ENCODE data around the gene SLC35E2B. TPM values are rescaled to one million over a fixed set of nuclear protein-coding genes. Genes with fewer than 3 reads are reported as not detected.

The SLC35E2B gene
- total and polyA plus RNA-seq, 11 donors = 12.2 to 29.2 (median 20.1) TPM

DNA sequence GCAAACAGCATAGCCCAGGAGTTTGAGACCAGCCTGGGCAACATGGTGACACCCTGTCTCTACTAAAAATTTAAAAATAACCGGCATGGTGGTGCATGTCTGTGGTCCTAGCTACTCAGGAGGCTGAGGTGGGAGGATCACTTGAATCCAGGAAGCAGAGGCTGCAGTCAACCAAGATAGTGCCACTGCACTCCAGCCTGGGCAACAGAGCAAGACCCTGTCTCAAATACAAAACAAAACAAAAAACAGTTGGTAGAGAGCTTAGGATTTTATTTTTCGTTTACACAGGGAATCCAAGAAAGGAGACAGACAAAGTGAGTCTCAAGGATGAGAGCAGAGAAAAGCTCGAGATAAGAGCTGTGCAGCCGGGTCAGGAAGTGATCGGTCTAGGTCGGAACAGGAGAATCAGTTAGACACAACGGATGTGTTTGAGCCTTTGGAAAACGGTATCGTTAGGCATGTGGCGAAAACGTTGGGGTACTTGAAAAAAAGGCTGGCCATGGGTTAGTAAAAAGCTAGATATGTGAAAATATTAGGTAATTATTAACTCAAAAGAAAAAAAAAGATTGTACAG, 79.0 kb downstream of the SLC35E2B start:
- Histone ChIP-seq H3K4me3 (peak overlapping the region in 8 of 12 donors; percentile 84 to 100 (median 97)), H3K36me3 (peaks cover 0 to 17% (median 7%) of the 10 kb centered on the region in 9 donors), H3K27me3 (no peaks in the 10 kb centered on the region), H3K4me1 (peaks cover 0 to 39% (median 28%) of the 10 kb centered on the region in 12 donors), H3K27ac (peak overlapping the region in 6 of 12 donors; percentile 25 to 100 (median 100)), H3K9me3 (no peaks in the 10 kb centered on the region)
- ATAC-seq (no peak), DNase-seq (peak in 1 of 5 donors; percentile 9)
- intact Hi-C loops (cut with DNase I) = loop anchor here in 5 of 10 donors (2.0 to 10.0 kb wide), 5 partner anchors 17 to 499 kb away; partner anchors contain the start of genes SSU72 (in 3 of the 5), ATAD3A (in 1 of the 5) and C1orf159 (in 1 of the 5)
- no peak for TF ChIP-seq POLR2A (IDR thresholded peaks at IDR 0.05)
- TF ChIP-seq, protein P1, sequence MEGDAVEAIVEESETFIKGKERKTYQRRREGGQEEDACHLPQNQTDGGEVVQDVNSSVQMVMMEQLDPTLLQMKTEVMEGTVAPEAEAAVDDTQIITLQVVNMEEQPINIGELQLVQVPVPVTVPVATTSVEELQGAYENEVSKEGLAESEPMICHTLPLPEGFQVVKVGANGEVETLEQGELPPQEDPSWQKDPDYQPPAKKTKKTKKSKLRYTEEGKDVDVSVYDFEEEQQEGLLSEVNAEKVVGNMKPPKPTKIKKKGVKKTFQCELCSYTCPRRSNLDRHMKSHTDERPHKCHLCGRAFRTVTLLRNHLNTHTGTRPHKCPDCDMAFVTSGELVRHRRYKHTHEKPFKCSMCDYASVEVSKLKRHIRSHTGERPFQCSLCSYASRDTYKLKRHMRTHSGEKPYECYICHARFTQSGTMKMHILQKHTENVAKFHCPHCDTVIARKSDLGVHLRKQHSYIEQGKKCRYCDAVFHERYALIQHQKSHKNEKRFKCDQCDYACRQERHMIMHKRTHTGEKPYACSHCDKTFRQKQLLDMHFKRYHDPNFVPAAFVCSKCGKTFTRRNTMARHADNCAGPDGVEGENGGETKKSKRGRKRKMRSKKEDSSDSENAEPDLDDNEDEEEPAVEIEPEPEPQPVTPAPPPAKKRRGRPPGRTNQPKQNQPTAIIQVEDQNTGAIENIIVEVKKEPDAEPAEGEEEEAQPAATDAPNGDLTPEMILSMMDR (IDR thresholded peaks at IDR 0.05) = no peak
- WGBS, 4 donors = 55 to 61% (median 59%) methylated on average over 11 of the region's 11 CpGs

DNA sequence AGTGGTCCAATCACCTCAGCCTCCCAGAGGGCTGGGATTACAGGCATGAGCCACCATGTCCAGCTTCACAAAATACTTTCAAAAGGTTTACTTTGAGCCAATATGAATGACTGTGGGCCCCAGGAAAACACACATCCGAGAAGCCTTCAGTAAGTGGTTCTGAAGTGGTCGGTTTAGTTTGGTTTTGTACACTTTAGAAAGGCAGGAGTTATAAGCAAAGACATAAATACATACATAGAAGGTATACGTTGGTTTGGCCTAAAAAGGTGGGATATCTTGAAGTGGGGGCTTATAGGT, 80.5 kb downstream of the SLC35E2B start:
- no peaks in the 10 kb centered on the region for H3K9me3 ChIP-seq
- H3K27me3 ChIP-seq = no peaks in the 10 kb centered on the region
- H3K27ac ChIP-seq = peak overlapping the region in 4 of 12 donors; percentile 4 to 54 (median 29)
- intact Hi-C loops (cut with DNase I) = loop anchor here in 2 of 10 donors (5.0 to 10.0 kb wide), 3 partner anchors 35 to 497 kb away; partner anchors contain the start of genes ATAD3A (in 1 of the 2) and C1orf159 (in 1 of the 2)
- TF ChIP-seq, protein P1 (IDR thresholded peaks at IDR 0.05) = no peak
- TF ChIP-seq POLR2A (IDR thresholded peaks at IDR 0.05) = no peak
- DNase-seq (no peak), ATAC-seq (no peak)
- H3K36me3 ChIP-seq = peaks cover 0 to 3% (median 0%) of the 10 kb centered on the region in 9 donors
- H3K4me1 ChIP-seq = peaks cover 0 to 29% (median 23%) of the 10 kb centered on the region in 12 donors
- H3K4me3 ChIP-seq = no peak overlapping the region
- 82 to 97% (median 93%) methylated on average over 3 of the region's 3 CpGs for WGBS, 4 donors

DNA sequence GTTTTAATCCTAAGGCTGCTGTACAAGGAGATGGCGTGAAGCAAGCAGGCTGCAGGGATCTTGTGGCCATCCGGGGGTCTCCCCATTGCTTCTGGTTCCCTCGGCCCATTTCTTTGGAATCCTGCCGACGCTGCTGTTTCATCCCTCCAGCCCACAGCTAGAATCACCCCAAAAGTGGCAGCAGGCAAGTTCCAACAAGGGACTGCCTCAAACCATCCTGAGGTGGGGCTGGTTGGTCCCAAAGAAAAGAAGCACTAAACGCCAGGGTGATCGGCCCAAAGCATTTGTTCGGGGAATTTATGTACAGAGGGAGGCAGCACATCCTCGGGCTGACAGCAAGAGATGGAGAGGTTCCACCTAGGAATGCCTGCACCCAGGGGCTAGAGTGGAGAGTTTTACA, 81.8 kb downstream of the SLC35E2B start:
- TF ChIP-seq, protein P1 (IDR thresholded peaks at IDR 0.05) = no peak
- TF ChIP-seq POLR2A (IDR thresholded peaks at IDR 0.05) = no peak
- no peak for DNase-seq

DNA sequence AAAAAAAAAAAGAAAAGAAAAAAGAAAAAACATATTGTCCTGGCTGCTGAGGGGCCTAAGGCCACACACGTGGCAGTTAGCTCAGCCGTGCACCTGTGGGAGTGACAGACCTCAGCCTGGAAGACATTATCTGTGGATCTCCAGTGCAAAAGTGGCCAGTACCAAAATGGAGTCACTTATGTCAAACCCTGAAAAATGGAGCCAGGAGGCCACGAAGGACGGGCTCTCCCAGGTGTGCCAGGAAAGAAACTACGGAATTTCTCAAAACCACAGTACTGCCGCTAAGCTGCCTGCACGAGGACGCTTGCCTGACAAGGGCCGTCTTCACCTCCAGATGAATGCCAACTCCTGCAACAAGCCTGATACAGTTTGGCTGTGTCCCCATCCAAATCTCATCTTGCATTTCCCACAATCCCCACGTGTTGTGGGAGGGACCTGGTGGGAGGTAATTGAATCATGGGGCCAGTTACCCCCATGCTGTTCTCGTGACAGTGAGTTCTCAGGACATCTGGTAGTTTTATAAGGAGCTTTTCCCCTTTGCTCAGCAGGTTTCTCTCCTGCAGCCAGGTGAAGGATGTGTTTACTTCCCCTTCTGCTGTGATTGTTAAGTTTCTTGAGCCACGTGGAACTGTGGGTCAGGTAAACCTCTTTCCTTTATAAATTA, 82.6 kb downstream of the SLC35E2B start:
- DNase-seq (no peak), ATAC-seq (no peak)
- 69 to 77% (median 74%) methylated on average over 12 of the region's 12 CpGs for WGBS, 4 donors
- H3K27ac ChIP-seq = no peak overlapping the region
- H3K4me3 ChIP-seq = no peak overlapping the region
- intact Hi-C loops (cut with DNase I) = loop anchor here in 2 of 10 donors (5.0 to 10.0 kb wide), 3 partner anchors 33 to 495 kb away; partner anchors contain the start of genes ATAD3A (in 1 of the 2) and C1orf159 (in 1 of the 2)
- TF ChIP-seq POLR2A (IDR thresholded peaks at IDR 0.05) = no peak
- TF ChIP-seq, protein P1 (IDR thresholded peaks at IDR 0.05) = no peak
- no peaks in the 10 kb centered on the region for H3K9me3 ChIP-seq
- peaks cover 0 to 22% (median 14%) of the 10 kb centered on the region in 12 donors for H3K4me1 ChIP-seq
- no peaks in the 10 kb centered on the region for H3K27me3 ChIP-seq
- H3K36me3 ChIP-seq = no peaks in the 10 kb centered on the region

More for the DNA sequence above, 81.8 kb downstream of the SLC35E2B start:
- H3K36me3 ChIP-seq = no peaks in the 10 kb centered on the region
- peaks cover 0 to 22% (median 15%) of the 10 kb centered on the region in 12 donors for H3K4me1 ChIP-seq
- intact Hi-C loops (cut with DNase I) = loop anchor here in 2 of 10 donors (5.0 to 10.0 kb wide), 3 partner anchors 33 to 496 kb away; partner anchors contain the start of genes ATAD3A (in 1 of the 2) and C1orf159 (in 1 of the 2)
- no peak for ATAC-seq
- no peaks in the 10 kb centered on the region for H3K27me3 ChIP-seq
- WGBS, 4 donors = 72 to 84% (median 79%) methylated on average over 9 of the region's 9 CpGs
- no peaks in the 10 kb centered on the region for H3K9me3 ChIP-seq
- peak overlapping the region in 5 of 12 donors; percentile 5 to 54 (median 19) for H3K27ac ChIP-seq
- no peak overlapping the region for H3K4me3 ChIP-seq

Data from heart left ventricle (tissue), 16 donors.